ENCODE data around the gene FARS2. TPM values are rescaled to one million over a fixed set of nuclear protein-coding genes. Genes with fewer than 3 reads are reported as not detected.

Gene FARS2
- total and polyA plus RNA-seq, 2 donors (not counting 3 experiments of a cell fraction or from before 2014, with no cell fraction given): 20.2 to 20.5 TPM

- no TSS peak for BruUV-seq (replicated peaks)
- no peaks in the 10 kb centered on the region for H3K36me3 ChIP-seq (ENCODE audit: control insufficient read depth in 2 of 2, extremely low read depth in 1 of 2, insufficient read depth in 2 of 2, low read length in 2 of 2)
- no peak overlapping the region for H3K4me2 ChIP-seq (ENCODE audit: insufficient read depth, low read length)
- no peaks in the 10 kb centered on the region for H3K27me3 ChIP-seq (ENCODE audit: control insufficient read depth in 2 of 2, insufficient read depth in 2 of 2, low read length in 2 of 2)
- no peaks in the 10 kb centered on the region for H3K9me3 ChIP-seq (replicated peaks; ENCODE audit: control insufficient read depth, insufficient read depth, low read length)
- no peak overlapping the region for H3K27ac ChIP-seq (ENCODE audit: insufficient read depth, low read depth, low read length)
- no peaks in the 10 kb centered on the region for H3K9me1 ChIP-seq (replicated peaks; ENCODE audit: control insufficient read depth, extremely low read depth, insufficient read depth, low read length)
- no peaks in the 10 kb centered on the region for H3K4me1 ChIP-seq (ENCODE audit: control insufficient read depth, extremely low read depth, insufficient read depth, low read length)
- dilution Hi-C loops (cut with MboI; ENCODE audit: extremely low pct_ligation_motif_present, low sequenced_read_pairs): no loop called here
- TF ChIP-seq EZH2 (IDR thresholded peaks at IDR 0.05; ENCODE audit: borderline replicate concordance, low read depth, low read length, severe bottlenecking) (no peak), FOS (IDR thresholded peaks at IDR 0.05; ENCODE audit: borderline replicate concordance, insufficient read depth, low read length) (no peak), JUN (IDR thresholded peaks at IDR 0.05; ENCODE audit: borderline replicate concordance, insufficient read depth, insufficient read length, low read depth) (no peak), MYC (IDR thresholded peaks at IDR 0.05; ENCODE audit: low read depth, low read length) (no peak), CTCF (IDR thresholded peaks at IDR 0.05; ENCODE audit: extremely low read depth in 1 of 2, insufficient read depth in 1 of 2, low read depth in 1 of 2, low read length in 2 of 2) (no peak), POLR2A (IDR thresholded peaks at IDR 0.05; ENCODE audit: low read depth, low read length) (no peak), MAX (IDR thresholded peaks at IDR 0.05; ENCODE audit: insufficient read depth, insufficient read length) (no peak), POLR2AphosphoS5 (IDR thresholded peaks at IDR 0.05; ENCODE audit: insufficient read depth, low read depth, low read length) (no peak), GATA2 (IDR thresholded peaks at IDR 0.05; ENCODE audit: insufficient read depth, insufficient read length, low read depth, low read length) (no peak)
- FAIRE-seq (no peak), DNase-seq (ENCODE audit: low read depth, low spot score) (no peak)
- H3K79me2 ChIP-seq (ENCODE audit: control insufficient read depth, insufficient read depth, low read length): no peaks in the 10 kb centered on the region
- no peak overlapping the region for H2AFZ ChIP-seq (ENCODE audit: low read depth, low read length)
- CTCF ChIA-PET: no interaction called here
- no peak overlapping the region for H3K4me3 ChIP-seq (replicated peaks in 1 of 3; ENCODE audit: insufficient read depth in 1 of 3, low read depth in 1 of 3, low read length in 3 of 3)
- intact Hi-C loops (cut with micrococcal nuclease): no loop called here
- POLR2A ChIA-PET: no interaction called here
- no peaks in the 10 kb centered on the region for H4K20me1 ChIP-seq (replicated peaks; ENCODE audit: control insufficient read depth, extremely low read depth, insufficient read depth, low read length)
- H3K9ac ChIP-seq (replicated peaks; ENCODE audit: extremely low read depth, insufficient read depth, low read length): no peak overlapping the region
Measured at GRCh38 chr6:5638666-5639065, 377.4 kb downstream of the FARS2 start.
